ENCODE results near the gene SPN. TPM values are rescaled to one million over a fixed set of nuclear protein-coding genes. Genes with fewer than 3 reads are reported as not detected.
"Not testable (repeated sequence)": the region's sequence is repeated elsewhere in the genome, so short reads cannot be mapped to it uniquely, and the experiment has no call there.

SPN gene
- total RNA-seq, 1 experiment from 2014 or later = 0.47 TPM

GRCh38 chr16:29629318-29629717 lies 33.7 kb upstream of the SPN start:
- H3K4me2 ChIP-seq (ENCODE audit: low read length); H3K9ac ChIP-seq (ENCODE audit: low read length); DNase-seq (ENCODE audit: low read depth, low spot score); H3K9me2 ChIP-seq (ENCODE audit: insufficient read depth); CTCF ChIA-PET; intact Hi-C loops (cut with micrococcal nuclease); BruUV-seq (replicated peaks); H3K4me3 ChIP-seq (replicated peaks in 1 of 2; ENCODE audit: low read depth in 1 of 2, low read length in 2 of 2); H3K36me3 ChIP-seq (ENCODE audit: control insufficient read depth in 1 of 2, insufficient read depth in 2 of 2, low read length in 2 of 2); POLR2A ChIA-PET; H2AFZ ChIP-seq (ENCODE audit: low read depth, low read length, poor library complexity, severe bottlenecking); RAD21 ChIA-PET (ENCODE audit: low non-redundant PET in 1 of 2, low total read pairs in 2 of 2, uncharacterized antibody in 2 of 2, unreplicated experiment in 2 of 2); H3K27me3 ChIP-seq (ENCODE audit: insufficient read depth, low read length); H4K20me1 ChIP-seq (ENCODE audit: insufficient read depth); H3K79me2 ChIP-seq (ENCODE audit: insufficient read depth, low read length); H3K27ac ChIP-seq (ENCODE audit: low read depth, low read length); H3K4me1 ChIP-seq (ENCODE audit: control insufficient read depth in 1 of 2, insufficient read depth in 2 of 2, low read length in 2 of 2); H3K9me3 ChIP-seq (ENCODE audit: control insufficient read depth in 1 of 2, insufficient read depth in 1 of 2, low read depth in 1 of 2, low read length in 2 of 2): not testable (repeated sequence)
- peak; percentile 27; the same call in 1 of the 2 replicates for ATAC-seq

- not testable (repeated sequence) for ATAC-seq
Observed at GRCh38 chr16:29631658-29632057, 31.4 kb upstream of the SPN start.

GRCh38 chr16:29635902-29636301 lies 27.1 kb upstream of the SPN start:
- CTCF ChIA-PET; H2AFZ ChIP-seq (ENCODE audit: low read depth, low read length, poor library complexity, severe bottlenecking); intact Hi-C loops (cut with micrococcal nuclease); H3K4me3 ChIP-seq (replicated peaks in 1 of 2; ENCODE audit: low read depth in 1 of 2, low read length in 2 of 2); H3K9me3 ChIP-seq (ENCODE audit: control insufficient read depth in 1 of 2, insufficient read depth in 1 of 2, low read depth in 1 of 2, low read length in 2 of 2); H3K4me2 ChIP-seq (ENCODE audit: low read length); H3K79me2 ChIP-seq (ENCODE audit: insufficient read depth, low read length); H3K4me1 ChIP-seq (ENCODE audit: control insufficient read depth in 1 of 2, insufficient read depth in 2 of 2, low read length in 2 of 2); H3K36me3 ChIP-seq (ENCODE audit: control insufficient read depth in 1 of 2, insufficient read depth in 2 of 2, low read length in 2 of 2); H3K27me3 ChIP-seq (ENCODE audit: insufficient read depth, low read length); BruUV-seq (replicated peaks); RAD21 ChIA-PET (ENCODE audit: low non-redundant PET in 1 of 2, low total read pairs in 2 of 2, uncharacterized antibody in 2 of 2, unreplicated experiment in 2 of 2); H3K27ac ChIP-seq (ENCODE audit: low read depth, low read length); H3K9me2 ChIP-seq (ENCODE audit: insufficient read depth); H3K9ac ChIP-seq (ENCODE audit: low read length); H4K20me1 ChIP-seq (ENCODE audit: insufficient read depth); ATAC-seq; DNase-seq (ENCODE audit: low read depth, low spot score); POLR2A ChIA-PET: not testable (repeated sequence)

More at GRCh38 chr16:29631658-29632057, 31.4 kb upstream of the SPN start:
- POLR2A ChIA-PET; DNase-seq (ENCODE audit: low read depth, low spot score); H3K27me3 ChIP-seq (ENCODE audit: insufficient read depth, low read length); H3K79me2 ChIP-seq (ENCODE audit: insufficient read depth, low read length); H3K4me3 ChIP-seq (replicated peaks in 1 of 2; ENCODE audit: low read depth in 1 of 2, low read length in 2 of 2); H3K4me2 ChIP-seq (ENCODE audit: low read length); H3K9me2 ChIP-seq (ENCODE audit: insufficient read depth); intact Hi-C loops (cut with micrococcal nuclease); H3K36me3 ChIP-seq (ENCODE audit: control insufficient read depth in 1 of 2, insufficient read depth in 2 of 2, low read length in 2 of 2); H3K4me1 ChIP-seq (ENCODE audit: control insufficient read depth in 1 of 2, insufficient read depth in 2 of 2, low read length in 2 of 2); H2AFZ ChIP-seq (ENCODE audit: low read depth, low read length, poor library complexity, severe bottlenecking); H3K9me3 ChIP-seq (ENCODE audit: control insufficient read depth in 1 of 2, insufficient read depth in 1 of 2, low read depth in 1 of 2, low read length in 2 of 2); H3K9ac ChIP-seq (ENCODE audit: low read length); H3K27ac ChIP-seq (ENCODE audit: low read depth, low read length); RAD21 ChIA-PET (ENCODE audit: low non-redundant PET in 1 of 2, low total read pairs in 2 of 2, uncharacterized antibody in 2 of 2, unreplicated experiment in 2 of 2); BruUV-seq (replicated peaks); H4K20me1 ChIP-seq (ENCODE audit: insufficient read depth); CTCF ChIA-PET: not testable (repeated sequence)

- BruUV-seq (replicated peaks); H3K79me2 ChIP-seq (ENCODE audit: insufficient read depth, low read length); H3K27me3 ChIP-seq (ENCODE audit: insufficient read depth, low read length); H3K9me2 ChIP-seq (ENCODE audit: insufficient read depth); DNase-seq (ENCODE audit: low read depth, low spot score); CTCF ChIA-PET; H2AFZ ChIP-seq (ENCODE audit: low read depth, low read length, poor library complexity, severe bottlenecking); H3K9ac ChIP-seq (ENCODE audit: low read length); H3K27ac ChIP-seq (ENCODE audit: low read depth, low read length); H3K4me1 ChIP-seq (ENCODE audit: control insufficient read depth in 1 of 2, insufficient read depth in 2 of 2, low read length in 2 of 2); POLR2A ChIA-PET; H4K20me1 ChIP-seq (ENCODE audit: insufficient read depth); H3K4me2 ChIP-seq (ENCODE audit: low read length); H3K9me3 ChIP-seq (ENCODE audit: control insufficient read depth in 1 of 2, insufficient read depth in 1 of 2, low read depth in 1 of 2, low read length in 2 of 2); RAD21 ChIA-PET (ENCODE audit: low non-redundant PET in 1 of 2, low total read pairs in 2 of 2, uncharacterized antibody in 2 of 2, unreplicated experiment in 2 of 2); H3K36me3 ChIP-seq (ENCODE audit: control insufficient read depth in 1 of 2, insufficient read depth in 2 of 2, low read length in 2 of 2); H3K4me3 ChIP-seq (replicated peaks in 1 of 2; ENCODE audit: low read depth in 1 of 2, low read length in 2 of 2); intact Hi-C loops (cut with micrococcal nuclease): not testable (repeated sequence)
- ATAC-seq = peak; percentile 72
Observed at GRCh38 chr16:29636368-29636767, 26.7 kb upstream of the SPN start.

GRCh38 chr16:29638751-29639150 lies 24.3 kb upstream of the SPN start:
- BruUV-seq (replicated peaks); RAD21 ChIA-PET (ENCODE audit: low non-redundant PET in 1 of 2, low total read pairs in 2 of 2, uncharacterized antibody in 2 of 2, unreplicated experiment in 2 of 2); H3K9ac ChIP-seq (ENCODE audit: low read length); H3K27me3 ChIP-seq (ENCODE audit: insufficient read depth, low read length); H3K9me3 ChIP-seq (ENCODE audit: control insufficient read depth in 1 of 2, insufficient read depth in 1 of 2, low read depth in 1 of 2, low read length in 2 of 2); intact Hi-C loops (cut with micrococcal nuclease); DNase-seq (ENCODE audit: low read depth, low spot score); ATAC-seq; H3K9me2 ChIP-seq (ENCODE audit: insufficient read depth); POLR2A ChIA-PET; H3K4me1 ChIP-seq (ENCODE audit: control insufficient read depth in 1 of 2, insufficient read depth in 2 of 2, low read length in 2 of 2); H3K4me3 ChIP-seq (replicated peaks in 1 of 2; ENCODE audit: low read depth in 1 of 2, low read length in 2 of 2); H4K20me1 ChIP-seq (ENCODE audit: insufficient read depth); H3K27ac ChIP-seq (ENCODE audit: low read depth, low read length); H2AFZ ChIP-seq (ENCODE audit: low read depth, low read length, poor library complexity, severe bottlenecking); H3K36me3 ChIP-seq (ENCODE audit: control insufficient read depth in 1 of 2, insufficient read depth in 2 of 2, low read length in 2 of 2); CTCF ChIA-PET; H3K4me2 ChIP-seq (ENCODE audit: low read length); H3K79me2 ChIP-seq (ENCODE audit: insufficient read depth, low read length): not testable (repeated sequence)
